Measurements from ENCODE around the gene DPH7. TPM values are rescaled to one million over a fixed set of nuclear protein-coding genes. Genes with fewer than 3 reads are reported as not detected.
"Not testable (repeated sequence)": the region's sequence is repeated elsewhere in the genome, so short reads cannot be mapped to it uniquely, and the experiment has no call there.

The DPH7 gene
- total RNA-seq, 1 donor from 2014 or later = 37.6 TPM

DNA sequence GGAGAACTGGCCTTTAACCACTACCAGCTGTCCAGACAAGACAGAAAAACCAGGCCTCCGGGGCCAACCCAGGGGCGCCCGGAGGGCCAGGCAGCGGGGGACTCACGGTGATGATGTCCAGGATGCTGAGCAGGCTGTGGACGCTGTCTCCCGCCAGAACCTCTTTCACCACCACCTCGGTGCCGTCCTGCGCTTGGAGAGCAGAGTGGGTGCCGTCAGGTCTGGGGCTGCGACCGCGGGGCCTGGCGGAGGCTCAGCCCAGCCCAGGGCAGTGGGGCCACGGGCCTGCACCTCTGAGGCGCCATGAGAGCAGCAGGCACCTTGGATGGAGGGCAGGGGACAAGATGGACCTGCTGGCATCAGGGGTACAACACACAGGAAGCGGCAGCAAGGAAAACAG is 38.2 kb downstream of the DPH7 start:
- Histone ChIP-seq H3K9me3 (ENCODE audit: low read depth) (no peaks in the 10 kb centered on the region), H3K27ac (no peak overlapping the region), H3K9ac (no peak overlapping the region), H3K4me1 (no peaks in the 10 kb centered on the region), H3K4me3 (no peak overlapping the region), H3K4me2 (no peak overlapping the region), H3K36me3 (no peaks in the 10 kb centered on the region), H2AFZ (replicated peaks) (no peak overlapping the region), H3K27me3 (no peaks in the 10 kb centered on the region), H3F3A (ENCODE audit: low read depth) (no peaks in the 10 kb centered on the region), H3K79me2 (ENCODE audit: low read depth) (no peaks in the 10 kb centered on the region), H4K20me1 (ENCODE audit: low read depth) (no peaks in the 10 kb centered on the region)
- no peak for TF ChIP-seq EZH2phosphoT487 (IDR thresholded peaks at IDR 0.05)
- no peak for TF ChIP-seq EZH2 (IDR thresholded peaks at IDR 0.05)
- TF ChIP-seq, protein P1, sequence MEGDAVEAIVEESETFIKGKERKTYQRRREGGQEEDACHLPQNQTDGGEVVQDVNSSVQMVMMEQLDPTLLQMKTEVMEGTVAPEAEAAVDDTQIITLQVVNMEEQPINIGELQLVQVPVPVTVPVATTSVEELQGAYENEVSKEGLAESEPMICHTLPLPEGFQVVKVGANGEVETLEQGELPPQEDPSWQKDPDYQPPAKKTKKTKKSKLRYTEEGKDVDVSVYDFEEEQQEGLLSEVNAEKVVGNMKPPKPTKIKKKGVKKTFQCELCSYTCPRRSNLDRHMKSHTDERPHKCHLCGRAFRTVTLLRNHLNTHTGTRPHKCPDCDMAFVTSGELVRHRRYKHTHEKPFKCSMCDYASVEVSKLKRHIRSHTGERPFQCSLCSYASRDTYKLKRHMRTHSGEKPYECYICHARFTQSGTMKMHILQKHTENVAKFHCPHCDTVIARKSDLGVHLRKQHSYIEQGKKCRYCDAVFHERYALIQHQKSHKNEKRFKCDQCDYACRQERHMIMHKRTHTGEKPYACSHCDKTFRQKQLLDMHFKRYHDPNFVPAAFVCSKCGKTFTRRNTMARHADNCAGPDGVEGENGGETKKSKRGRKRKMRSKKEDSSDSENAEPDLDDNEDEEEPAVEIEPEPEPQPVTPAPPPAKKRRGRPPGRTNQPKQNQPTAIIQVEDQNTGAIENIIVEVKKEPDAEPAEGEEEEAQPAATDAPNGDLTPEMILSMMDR (IDR thresholded peaks at IDR 0.05) = no peak
- Mint-ChIP-seq H3K4me1 (peaks cover 13% of the 10 kb centered on the region), H3K9me3 (peaks cover 2% of the 10 kb centered on the region), H3K36me3 (peaks cover 10% of the 10 kb centered on the region), H3K27ac (no peak overlapping the region), H3K4me3 (peak overlapping the region; percentile 50), H3K27me3 (ENCODE audit: insufficient read depth, low read depth) (peaks cover 8% of the 10 kb centered on the region)
- no peak for DNase-seq (ENCODE audit: low spot score)

DNA sequence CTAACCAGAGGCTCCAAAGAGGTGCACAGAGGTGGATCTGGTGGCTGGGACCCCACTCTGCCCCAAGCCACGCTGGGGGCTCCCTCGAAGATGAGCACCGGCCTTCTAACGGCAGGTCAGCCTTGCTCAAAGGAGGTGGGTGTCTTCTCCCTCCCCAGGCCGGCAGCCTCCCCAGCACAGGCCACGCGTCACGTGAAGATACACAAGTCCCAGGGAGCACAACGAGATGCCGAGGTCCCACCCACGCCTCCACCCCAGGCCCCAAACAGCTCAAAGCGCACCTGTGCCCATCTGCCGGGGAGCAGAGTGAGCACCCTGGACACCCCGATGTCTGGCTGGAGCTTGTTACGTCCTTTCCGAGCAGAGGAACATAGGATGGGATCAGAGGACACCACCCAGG is 40.7 kb downstream of the DPH7 start:
- H3K9me3 Mint-ChIP-seq = peaks cover 3% of the 10 kb centered on the region
- no peaks in the 10 kb centered on the region for H3K79me2 ChIP-seq (ENCODE audit: low read depth)
- no peak overlapping the region for H3K4me2 ChIP-seq
- H3K4me1 ChIP-seq = no peaks in the 10 kb centered on the region
- H3K4me3 ChIP-seq = no peak overlapping the region
- no peaks in the 10 kb centered on the region for H3K27me3 Mint-ChIP-seq (ENCODE audit: insufficient read depth, low read depth)
- TF ChIP-seq, protein P1 (IDR thresholded peaks at IDR 0.05) = no peak
- TF ChIP-seq EZH2phosphoT487 (IDR thresholded peaks at IDR 0.05) (no peak), EZH2 (IDR thresholded peaks at IDR 0.05) (no peak)
- no peaks in the 10 kb centered on the region for H3K27me3 ChIP-seq
- no peaks in the 10 kb centered on the region for H4K20me1 ChIP-seq (ENCODE audit: low read depth)
- peaks cover 22% of the 10 kb centered on the region for H3K4me1 Mint-ChIP-seq
- no peak overlapping the region for H3K4me3 Mint-ChIP-seq
- DNase-seq (ENCODE audit: low spot score) = no peak
- H3K27ac Mint-ChIP-seq = no peak overlapping the region
- H3F3A ChIP-seq (ENCODE audit: low read depth) = no peaks in the 10 kb centered on the region
- no peak overlapping the region for H3K27ac ChIP-seq
- H3K36me3 Mint-ChIP-seq = peaks cover 3% of the 10 kb centered on the region
- H2AFZ ChIP-seq (replicated peaks) = no peak overlapping the region
- H3K36me3 ChIP-seq = no peaks in the 10 kb centered on the region
- H3K9me3 ChIP-seq (ENCODE audit: low read depth) = no peaks in the 10 kb centered on the region
- no peak overlapping the region for H3K9ac ChIP-seq

DNA sequence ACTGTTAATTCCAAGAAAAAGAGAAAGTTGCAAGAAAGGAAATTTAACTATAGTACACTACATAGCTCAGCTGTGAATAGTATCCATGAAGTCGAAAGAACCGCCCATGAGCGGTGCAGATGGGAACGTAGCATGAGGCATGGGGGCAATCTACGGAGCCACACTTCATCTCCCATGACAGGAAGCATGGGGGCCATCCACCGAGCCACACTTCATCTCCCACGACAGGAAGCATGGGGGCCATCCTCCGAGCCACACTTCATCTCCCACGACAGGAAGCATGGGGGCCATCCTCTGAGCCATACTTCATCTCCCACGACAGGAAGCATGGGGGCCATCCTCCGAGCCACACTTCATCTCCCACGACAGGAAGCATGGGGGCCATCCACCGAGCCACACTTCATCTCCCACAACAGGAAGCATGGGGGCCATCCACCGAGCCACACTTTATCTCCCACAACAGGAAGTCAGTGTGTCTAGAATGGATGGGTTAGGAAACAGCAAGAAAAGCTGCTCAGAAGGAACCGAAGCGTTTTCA is 42.1 kb downstream of the DPH7 start:
- H3K4me2 ChIP-seq; H2AFZ ChIP-seq (replicated peaks); H3K36me3 Mint-ChIP-seq; H3K27me3 ChIP-seq; H4K20me1 ChIP-seq (ENCODE audit: low read depth); H3K4me3 ChIP-seq; H3K27me3 Mint-ChIP-seq (ENCODE audit: insufficient read depth, low read depth); DNase-seq (ENCODE audit: low spot score); H3K9ac ChIP-seq; H3K4me1 ChIP-seq; H3K4me3 Mint-ChIP-seq; H3F3A ChIP-seq (ENCODE audit: low read depth); H3K27ac ChIP-seq; H3K79me2 ChIP-seq (ENCODE audit: low read depth); H3K36me3 ChIP-seq; H3K9me3 ChIP-seq (ENCODE audit: low read depth); H3K9me3 Mint-ChIP-seq: not testable (repeated sequence)
- Mint-ChIP-seq H3K4me1 (peaks cover 16% of the 10 kb centered on the region), H3K27ac (peak overlapping the region; percentile 46)

DNA sequence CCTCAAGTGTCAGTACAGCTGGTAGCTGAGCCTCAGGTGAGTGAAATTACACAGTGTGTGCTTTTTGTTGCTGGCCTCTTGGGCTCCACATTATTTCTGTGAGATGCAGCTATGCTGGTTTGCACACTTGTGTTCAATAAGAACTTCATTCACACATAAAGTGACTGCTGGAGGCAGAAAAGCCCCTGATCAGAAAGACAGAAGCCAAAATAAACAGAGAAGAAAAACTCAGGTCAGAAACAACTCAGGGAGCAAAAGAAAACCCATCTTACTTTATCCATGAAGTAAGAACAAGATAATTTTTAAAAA is 43.7 kb downstream of the DPH7 start:
- no peaks in the 10 kb centered on the region for H3K36me3 ChIP-seq
- DNase-seq (ENCODE audit: low spot score) = no peak
- no peaks in the 10 kb centered on the region for H4K20me1 ChIP-seq (ENCODE audit: low read depth)
- no peak overlapping the region for H3K27ac ChIP-seq
- H3K4me1 ChIP-seq = no peaks in the 10 kb centered on the region
- no peak for TF ChIP-seq EZH2 (IDR thresholded peaks at IDR 0.05)
- TF ChIP-seq, protein P1 (IDR thresholded peaks at IDR 0.05) = no peak
- TF ChIP-seq EZH2phosphoT487 (IDR thresholded peaks at IDR 0.05) = no peak
- H3K36me3 Mint-ChIP-seq = peaks cover 3% of the 10 kb centered on the region
- H3K4me3 Mint-ChIP-seq = no peak overlapping the region
- H3K4me2 ChIP-seq = no peak overlapping the region
- H3K27me3 ChIP-seq = no peaks in the 10 kb centered on the region
- H3K9me3 ChIP-seq (ENCODE audit: low read depth) = no peaks in the 10 kb centered on the region
- H3K27ac Mint-ChIP-seq = no peak overlapping the region
- peaks cover 3% of the 10 kb centered on the region for H3K9me3 Mint-ChIP-seq
- H3K4me3 ChIP-seq = no peak overlapping the region
- no peaks in the 10 kb centered on the region for H3K79me2 ChIP-seq (ENCODE audit: low read depth)
- no peaks in the 10 kb centered on the region for H3K27me3 Mint-ChIP-seq (ENCODE audit: insufficient read depth, low read depth)
- peaks cover 9% of the 10 kb centered on the region for H3K4me1 Mint-ChIP-seq
- H2AFZ ChIP-seq (replicated peaks) = peak overlapping the region; percentile 89
- no peak overlapping the region for H3K9ac ChIP-seq
- no peaks in the 10 kb centered on the region for H3F3A ChIP-seq (ENCODE audit: low read depth)
